Astrocyte of the cerebellum (primary cell): Measurements from ENCODE around the gene CHFR.
A peak's percentile ranks its signal among the peaks of the same experiment; 100 is the strongest.
"Not testable (repeated sequence)": the region's sequence is repeated elsewhere in the genome, so short reads cannot be mapped to it uniquely, and the experiment has no call there.

Source experiments
- DNase-seq: peaks from one replicate; pipeline ENCODE4 v3.0.0-alpha.2; 2011; ENCODE audit warnings: low read depth
- H3K4me3 ChIP-seq: 2 replicates; pipeline ENCODE4 v1.5.1; 2011; ENCODE audit warnings: mild to moderate bottlenecking, low read depth, low read length, moderate library complexity
- in situ Hi-C: cut with HindIII; loops from 2 replicates; pipeline ENCODE4 v1.10.0; 2017; ENCODE audit warnings: low sequenced_read_pairs
- TF ChIP-seq, protein P1 (sequence below): IDR thresholded peaks from 2 replicates; pipeline ENCODE4 v1.5.1; 2012; ENCODE audit warnings: low read length, low read depth, moderate library complexity, mild to moderate bottlenecking; ENCODE audit errors: missing control alignments

The CHFR gene

GRCh38 chr12:132923356-132923909 lies 36.0 kb upstream of the CHFR start:
- in situ Hi-C loops = no loop called here
- TF ChIP-seq, protein P1, sequence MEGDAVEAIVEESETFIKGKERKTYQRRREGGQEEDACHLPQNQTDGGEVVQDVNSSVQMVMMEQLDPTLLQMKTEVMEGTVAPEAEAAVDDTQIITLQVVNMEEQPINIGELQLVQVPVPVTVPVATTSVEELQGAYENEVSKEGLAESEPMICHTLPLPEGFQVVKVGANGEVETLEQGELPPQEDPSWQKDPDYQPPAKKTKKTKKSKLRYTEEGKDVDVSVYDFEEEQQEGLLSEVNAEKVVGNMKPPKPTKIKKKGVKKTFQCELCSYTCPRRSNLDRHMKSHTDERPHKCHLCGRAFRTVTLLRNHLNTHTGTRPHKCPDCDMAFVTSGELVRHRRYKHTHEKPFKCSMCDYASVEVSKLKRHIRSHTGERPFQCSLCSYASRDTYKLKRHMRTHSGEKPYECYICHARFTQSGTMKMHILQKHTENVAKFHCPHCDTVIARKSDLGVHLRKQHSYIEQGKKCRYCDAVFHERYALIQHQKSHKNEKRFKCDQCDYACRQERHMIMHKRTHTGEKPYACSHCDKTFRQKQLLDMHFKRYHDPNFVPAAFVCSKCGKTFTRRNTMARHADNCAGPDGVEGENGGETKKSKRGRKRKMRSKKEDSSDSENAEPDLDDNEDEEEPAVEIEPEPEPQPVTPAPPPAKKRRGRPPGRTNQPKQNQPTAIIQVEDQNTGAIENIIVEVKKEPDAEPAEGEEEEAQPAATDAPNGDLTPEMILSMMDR = no peak

GRCh38 chr12:132922676-132923075 lies 35.3 kb upstream of the CHFR start:
- in situ Hi-C loops = no loop called here
- no peak for DNase-seq
- no peak overlapping the region for H3K4me3 ChIP-seq
- TF ChIP-seq, protein P1 = no peak

More at GRCh38 chr12:132923356-132923909, 36.0 kb upstream of the CHFR start:
- no peak for DNase-seq
- no peak overlapping the region for H3K4me3 ChIP-seq

DNA sequence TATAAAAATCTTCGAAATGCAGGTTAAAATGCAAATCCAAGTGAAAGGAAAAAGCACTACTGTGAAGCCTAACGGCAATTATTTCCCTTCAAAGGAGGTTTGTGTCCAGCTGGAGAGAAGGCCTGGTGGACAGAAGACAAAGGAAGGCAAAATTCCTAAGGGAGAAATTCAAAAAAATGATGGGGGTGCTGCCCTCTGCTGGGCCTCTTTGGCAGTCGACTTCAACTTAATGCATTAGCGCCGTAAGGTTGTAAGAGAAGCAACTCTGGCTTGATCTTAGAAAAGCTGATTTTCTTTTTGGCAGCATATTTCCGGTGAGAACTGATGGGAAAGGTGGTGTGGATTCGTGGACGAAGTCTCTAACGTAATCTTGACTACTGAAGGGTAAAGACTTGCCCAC lies 34.3 kb upstream of the CHFR start:
- in situ Hi-C loops = no loop called here
- no peak for DNase-seq
- H3K4me3 ChIP-seq = no peak overlapping the region
- TF ChIP-seq, protein P1 = no peak

DNA sequence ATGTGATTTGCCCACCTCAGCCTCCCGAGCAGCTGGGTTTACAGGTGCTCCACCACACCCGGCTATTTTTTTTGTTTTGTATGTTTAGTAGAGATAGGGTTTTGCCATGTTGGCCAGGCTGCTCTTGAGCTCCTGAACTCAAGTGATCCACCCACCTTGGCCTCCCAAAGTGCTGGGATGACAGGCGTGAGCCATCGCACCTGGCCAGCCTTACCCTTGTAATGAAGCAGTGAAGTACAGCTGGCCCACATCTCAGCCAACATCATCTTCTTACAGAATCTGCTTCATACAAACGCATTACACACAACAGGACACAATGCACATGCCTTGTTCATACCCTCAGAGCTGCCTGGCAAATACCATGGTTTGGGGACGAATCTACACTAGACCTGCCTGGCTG lies 31.3 kb upstream of the CHFR start:
- no peak overlapping the region for H3K4me3 ChIP-seq
- no peak for DNase-seq
- TF ChIP-seq, protein P1 = no peak
- in situ Hi-C loops = no loop called here

DNA sequence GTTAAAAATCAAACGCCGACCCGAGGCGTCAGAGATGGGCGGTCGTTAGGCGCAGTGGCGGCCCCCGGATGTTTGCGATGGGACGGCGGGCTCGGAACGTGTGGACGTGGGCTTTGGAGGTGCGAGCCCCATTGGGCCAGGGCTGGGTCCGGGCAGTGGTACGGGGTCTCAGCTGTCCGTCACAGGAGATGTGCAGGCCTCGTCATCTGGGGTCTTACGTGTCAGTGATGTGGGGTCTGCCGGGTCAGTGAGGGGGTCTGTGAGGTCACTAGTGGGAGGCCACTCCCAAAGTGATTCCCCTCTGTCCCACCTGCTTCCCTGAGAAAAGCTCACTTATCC lies 21.6 kb upstream of the CHFR start:
- TF ChIP-seq, protein P1 = no peak
- peak overlapping the region; percentile 61 for H3K4me3 ChIP-seq
- in situ Hi-C loops = no loop called here
- DNase-seq = no peak

DNA sequence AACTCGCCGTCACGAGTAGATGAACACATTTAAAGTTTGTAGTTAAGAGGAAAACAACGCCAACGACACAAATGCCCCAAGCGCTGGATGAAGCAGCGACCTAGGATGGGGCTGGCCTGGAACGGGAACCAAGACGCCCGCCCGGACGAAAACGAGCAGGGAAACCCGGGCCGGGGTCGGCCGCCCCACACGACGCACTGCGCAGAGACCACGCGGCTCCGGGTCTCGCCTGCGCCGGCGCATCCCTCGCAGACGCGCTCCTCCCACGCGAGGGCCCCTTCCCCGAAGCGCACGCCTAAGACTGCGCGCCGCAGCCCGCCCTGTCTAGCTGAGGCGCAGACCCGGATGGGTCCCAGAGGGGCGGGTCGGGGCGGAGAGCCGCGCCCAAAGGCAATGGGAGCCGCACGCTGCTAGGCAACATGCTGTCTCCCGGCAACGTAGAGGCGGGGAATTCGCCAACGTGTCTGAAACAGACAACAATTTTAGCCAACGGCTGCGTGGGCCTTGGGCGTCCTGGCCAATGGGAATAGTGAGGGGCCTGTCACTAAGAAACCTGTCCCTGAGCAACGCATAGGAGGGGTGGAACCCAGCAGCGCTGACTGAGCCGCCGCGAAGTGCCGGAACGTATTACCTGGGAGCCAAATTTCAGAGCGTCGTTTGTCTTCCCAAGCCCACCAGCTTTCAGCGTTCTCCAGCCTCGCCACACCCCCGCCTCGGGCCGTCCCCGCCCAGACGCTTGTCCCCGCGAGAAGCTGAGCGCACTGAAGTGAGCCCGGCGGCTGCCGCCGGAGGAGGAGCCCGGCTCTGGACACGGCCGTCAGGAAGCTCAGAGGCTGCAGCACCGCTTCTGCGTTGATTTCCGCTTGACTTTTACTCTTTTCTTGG lies 21.0 kb upstream of the CHFR start:
- DNase-seq = peak; percentile 93
- in situ Hi-C loops = no loop called here
- TF ChIP-seq, protein P1 = no peak
- peak overlapping the region; percentile 61 for H3K4me3 ChIP-seq

DNA sequence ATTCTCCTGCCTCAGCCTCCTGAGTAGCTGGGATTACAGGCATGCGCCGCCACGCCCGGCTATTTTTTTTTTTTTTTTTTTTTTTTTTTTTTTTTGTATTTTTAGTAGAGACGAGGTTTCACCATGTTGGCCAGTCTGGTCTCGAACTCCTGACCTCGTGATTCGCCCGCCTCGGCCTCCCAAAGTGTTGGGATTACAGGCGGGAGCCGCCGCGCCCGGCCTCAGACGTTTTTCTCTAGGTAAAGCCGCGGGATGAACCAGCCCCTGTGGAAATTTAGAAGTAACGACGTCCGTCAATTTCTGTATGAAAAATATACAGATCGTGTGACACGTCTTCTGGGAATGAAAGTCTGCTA lies 20.4 kb upstream of the CHFR start:
- peak; percentile 8 for DNase-seq
- in situ Hi-C loops = not testable (repeated sequence)
- peak overlapping the region; percentile 61 for H3K4me3 ChIP-seq
